Left lobe of liver (tissue), 2 donors: Measurements from ENCODE around the gene TTC4. TPM values are rescaled to one million over a fixed set of nuclear protein-coding genes. Genes with fewer than 3 reads are reported as not detected.
A peak's percentile ranks its signal among the peaks of the same experiment; 100 is the strongest.

Experiments
- ATAC-seq: fragments of 200-7000 bp; cut with Tn5 transposase; one replicate; pipeline ENCODE4 v1.9.1; 2020; ENCODE audit warnings: mild to moderate bottlenecking, moderate library complexity
- DNase-seq: peaks from one replicate; pipeline ENCODE4 v3.0.0-alpha.2; 2020; ENCODE audit warnings: low spot score
- total RNA-seq: library from RNA; stranded (reverse); gene quantifications from one replicate; pipeline ENCODE4 v1.2.1, GENCODE V29; 2021
- donor health status: DM: no; HTN: no; CAD: no; lungs with moderate emphysema.
- donor health status: DM: no; HTN: yes; CAD: no.

TTC4 gene
- total RNA-seq, 1 donor from 2014 or later: 8.3 TPM

DNA sequence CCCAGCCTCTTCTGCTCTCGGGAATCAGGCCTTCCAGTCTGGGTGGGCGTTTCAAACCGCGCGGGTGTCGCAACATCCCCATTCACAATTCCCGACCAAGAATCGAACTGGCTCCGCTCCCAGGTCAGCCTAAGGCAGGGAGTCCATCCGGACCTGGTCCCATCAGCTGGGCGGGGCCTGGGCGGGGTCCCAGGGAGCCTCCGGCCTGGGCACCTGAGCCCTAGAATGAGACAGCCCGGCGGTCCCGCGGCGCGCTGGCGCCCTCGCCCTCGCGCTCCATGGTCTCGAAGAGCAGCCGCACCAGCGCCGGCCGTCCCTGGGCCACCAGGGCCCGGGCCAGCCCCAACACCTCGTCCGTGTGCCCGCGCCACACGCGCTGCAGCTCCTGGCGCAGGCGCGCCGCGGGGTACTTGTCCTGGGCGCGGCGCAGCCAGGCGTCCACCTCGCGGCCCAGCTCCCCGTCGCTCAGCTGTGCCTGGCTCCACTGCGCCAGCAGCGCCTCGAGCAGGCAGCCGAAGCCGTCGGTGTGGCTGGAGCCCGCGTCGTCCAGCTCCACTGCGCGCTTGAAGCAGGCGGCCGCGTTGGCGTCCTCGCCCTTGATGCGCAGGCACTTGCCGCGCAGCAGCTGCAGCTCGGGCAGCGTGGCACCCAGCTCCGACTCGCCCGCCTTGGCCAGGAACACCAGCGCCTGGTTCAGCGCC, 65.5 kb downstream of the TTC4 start:
- DNase-seq (peak; percentile 65), ATAC-seq (peak; percentile 74)

DNA sequence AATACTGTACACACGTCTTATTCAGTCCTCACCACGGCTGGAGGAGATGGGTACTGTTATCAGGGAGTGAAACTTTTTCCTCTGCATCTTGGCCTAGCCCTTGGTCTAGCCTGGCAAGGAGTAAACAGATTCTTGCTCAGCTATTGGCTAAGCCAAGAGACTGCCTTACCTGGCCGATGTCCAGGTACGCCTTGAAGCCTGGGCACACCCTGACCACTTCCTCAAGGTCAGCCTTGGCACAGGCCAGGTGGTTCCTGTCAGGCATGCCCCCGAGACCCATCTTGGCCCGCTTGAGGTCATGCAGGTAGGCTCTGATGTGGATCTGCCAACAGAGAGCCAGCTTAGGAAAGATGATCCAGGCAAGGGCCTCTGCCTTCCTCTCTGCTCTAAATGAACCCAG, 66.5 kb downstream of the TTC4 start:
- ATAC-seq (no peak), DNase-seq (no peak)

DNA sequence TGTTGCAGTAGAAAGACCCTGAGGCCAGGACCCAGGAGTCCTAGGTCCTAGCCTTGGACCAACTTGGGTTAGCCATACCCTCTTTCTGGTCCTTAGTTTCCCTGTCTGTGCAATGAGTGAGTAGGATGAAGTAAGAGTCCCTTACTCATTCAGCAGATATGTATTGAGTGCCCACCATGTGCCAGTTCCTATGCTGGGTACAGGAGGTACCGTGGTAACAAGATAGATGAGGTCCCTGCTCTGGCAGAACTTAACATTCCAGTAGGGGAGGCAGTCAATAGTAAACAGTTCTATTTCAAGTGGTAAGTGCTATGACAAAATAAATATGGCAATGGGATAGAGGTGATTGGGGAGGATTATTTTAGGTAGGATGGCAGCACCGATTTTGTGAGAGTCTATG, 66.9 kb downstream of the TTC4 start:
- no peak for ATAC-seq
- no peak for DNase-seq

DNA sequence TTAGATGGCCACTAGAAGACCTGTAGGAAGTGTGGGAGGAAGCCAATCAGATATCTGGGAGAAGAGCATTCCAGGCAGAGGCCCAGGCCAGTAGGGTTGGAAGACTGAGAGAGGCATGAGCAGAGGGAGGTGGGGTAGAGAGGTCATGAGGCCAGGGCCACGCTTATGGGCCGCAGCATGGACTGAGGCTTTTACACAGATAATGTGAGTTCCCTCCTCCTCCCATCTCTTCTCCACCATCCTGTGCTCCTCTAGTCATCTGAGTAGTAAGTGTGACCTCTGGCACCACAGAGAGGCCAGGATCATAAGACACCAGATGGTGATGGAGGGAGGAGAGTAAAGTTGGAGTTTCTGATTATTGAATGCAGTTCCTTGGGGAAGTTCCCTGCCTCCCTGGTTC, 68.4 kb downstream of the TTC4 start:
- ATAC-seq (no peak), DNase-seq (no peak)

DNA sequence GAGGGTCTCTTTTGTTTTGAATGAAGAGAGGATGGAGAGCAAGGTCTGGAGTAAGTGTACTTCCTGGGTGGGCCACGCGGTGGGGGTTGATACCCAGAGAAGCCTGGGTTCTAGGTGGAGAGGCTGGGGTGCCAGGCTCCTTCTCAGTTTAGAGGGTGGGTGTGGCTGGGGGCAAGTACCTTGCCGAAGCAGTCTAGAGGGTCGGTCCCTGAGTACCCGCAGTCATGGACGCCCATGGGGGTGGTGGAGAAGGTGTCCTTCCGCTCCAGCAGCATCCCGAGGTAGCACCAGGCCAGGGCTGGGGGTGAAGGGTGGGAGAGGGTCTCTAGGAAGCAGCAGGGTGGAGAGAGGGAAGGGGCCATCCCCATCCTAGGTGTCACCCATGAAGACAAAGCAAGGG, 71.1 kb downstream of the TTC4 start:
- no peak for DNase-seq
- ATAC-seq: no peak

DNA sequence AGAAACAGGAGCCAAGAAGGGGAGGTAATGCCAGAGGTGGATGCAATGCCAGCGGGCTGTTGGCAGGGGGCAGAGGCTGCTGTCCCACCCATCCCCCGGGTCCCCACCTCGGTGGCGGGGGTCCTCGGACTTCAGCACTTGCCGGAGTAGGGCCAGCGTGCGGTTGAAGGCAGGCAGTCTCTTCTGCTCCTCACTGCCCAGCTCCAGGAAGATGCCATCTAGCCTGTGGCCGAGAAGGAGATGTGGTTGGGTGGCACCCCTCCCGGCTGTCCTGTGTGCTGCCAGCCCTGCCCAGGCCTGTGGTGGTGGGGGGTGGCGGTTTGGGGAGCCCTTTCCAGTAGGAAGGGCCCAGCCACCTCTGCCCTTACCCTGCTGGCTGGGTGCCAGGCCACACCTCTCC, 71.9 kb downstream of the TTC4 start:
- no peak for DNase-seq
- no peak for ATAC-seq

DNA sequence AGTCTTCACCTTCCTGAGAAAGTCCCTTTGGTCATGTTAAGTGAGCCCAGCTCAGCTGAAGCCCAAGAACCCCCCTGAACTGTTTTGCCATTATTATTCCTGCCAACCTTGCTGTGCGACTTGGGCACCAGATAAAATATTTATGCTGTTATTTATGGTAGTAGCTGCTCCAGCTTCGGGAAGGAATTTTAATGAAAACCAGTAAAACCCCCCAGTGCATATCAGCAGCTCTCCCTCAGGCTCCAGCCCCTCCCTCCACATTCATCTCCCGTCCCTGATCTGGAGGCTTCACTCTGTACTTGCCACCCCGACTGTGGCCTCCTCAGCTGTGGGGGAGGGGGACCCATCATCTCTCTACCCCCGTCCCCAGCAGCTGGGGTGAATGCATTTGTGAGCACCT, 72.8 kb downstream of the TTC4 start:
- ATAC-seq: no peak
- DNase-seq: no peak

DNA sequence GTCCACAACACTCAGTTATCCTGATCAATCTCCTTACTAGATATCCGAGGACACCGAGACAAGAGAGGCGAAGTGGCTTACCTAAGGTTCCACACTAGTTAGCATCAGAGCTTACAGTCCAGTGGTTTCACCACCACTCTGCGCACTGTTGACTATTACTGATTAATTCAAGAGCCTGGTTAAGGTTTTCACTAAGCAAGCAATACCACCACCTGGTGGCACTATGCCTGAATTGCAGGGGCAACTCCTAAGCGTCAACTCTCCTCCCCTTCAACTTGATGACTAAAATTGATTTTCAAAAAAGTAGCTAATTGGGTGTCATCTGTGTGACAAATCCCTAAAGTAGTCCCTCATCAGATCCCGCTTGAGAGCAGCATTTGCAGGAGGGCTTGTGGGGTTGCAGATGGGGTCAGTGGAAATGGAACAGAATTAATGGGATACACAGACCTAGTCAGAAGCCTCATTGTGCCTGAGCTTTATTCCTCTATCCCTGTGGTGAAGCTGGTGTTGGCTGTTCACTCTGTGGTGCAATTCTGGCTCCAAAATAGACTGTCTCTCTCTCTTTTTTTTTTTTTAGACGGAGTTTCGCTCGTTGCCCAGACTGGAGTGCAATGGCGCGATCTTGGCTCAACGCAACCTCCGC, 76.3 kb downstream of the TTC4 start:
- ATAC-seq (peak; percentile 32), DNase-seq (no peak)

Other genes starting within 250 kb of the TTC4 start
- gene ACOT11, start 167.6 kb upstream of the TTC4 start, total RNA-seq: 1.5 TPM
- gene FAM151A, start 92.3 kb upstream of the TTC4 start, total RNA-seq: 78.9 TPM
- 2.3 TPM for gene MROH7, start 74.1 kb upstream of the TTC4 start, total RNA-seq
- 4.3 TPM for gene PARS2, start 48.7 kb downstream of the TTC4 start, total RNA-seq
- 4.4 TPM for gene TTC22, start 85.5 kb downstream of the TTC4 start, total RNA-seq
- gene DHCR24, start 171.3 kb downstream of the TTC4 start, total RNA-seq: 828 TPM